GM19452 (cell line): ENCODE measurements around the gene DAAM2.

ENCODE experiments used
- ATAC-seq: cut with Tn5 transposase; IDR thresholded peaks from one replicate; pipeline ENCODE4 v1.9.1; 2021; ENCODE audit not compliant: unreplicated experiment

Gene DAAM2

DNA sequence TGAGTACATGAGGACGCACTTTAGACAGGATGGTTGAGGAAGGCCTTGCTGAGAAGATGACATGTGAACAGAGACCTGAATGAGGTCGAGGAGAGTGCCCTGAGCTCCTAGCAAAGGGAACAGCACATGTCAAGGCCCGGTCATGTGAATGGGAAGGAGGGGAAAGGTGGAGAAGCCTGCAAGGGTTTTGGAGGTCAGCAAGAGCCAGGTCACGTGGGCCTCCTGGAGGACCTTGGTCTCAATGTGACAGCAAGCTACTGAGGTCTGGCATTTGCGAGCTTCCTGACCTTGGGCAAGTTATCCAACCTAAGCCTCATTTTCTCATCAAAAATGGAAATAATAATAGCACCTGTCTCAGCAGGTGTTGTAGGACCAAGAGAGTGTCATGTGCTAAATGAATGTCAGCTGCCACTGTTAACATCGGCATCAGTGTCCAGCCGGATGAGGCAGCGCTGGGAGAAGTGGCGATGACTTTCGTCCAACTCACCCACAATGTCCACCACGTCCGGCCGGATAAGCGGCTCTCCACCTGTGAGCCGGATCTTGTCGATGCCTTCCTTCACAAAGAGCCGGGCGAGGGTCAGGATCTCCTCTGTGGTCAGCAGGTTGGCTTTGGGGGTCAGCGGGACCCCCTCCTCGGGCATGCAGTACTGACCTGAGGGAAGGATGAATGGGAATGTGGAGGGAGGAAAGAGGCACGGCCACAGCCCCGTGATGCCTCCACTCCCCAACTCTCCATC is 133.2 kb downstream of the DAAM2 start:
- no peak for ATAC-seq

DNA sequence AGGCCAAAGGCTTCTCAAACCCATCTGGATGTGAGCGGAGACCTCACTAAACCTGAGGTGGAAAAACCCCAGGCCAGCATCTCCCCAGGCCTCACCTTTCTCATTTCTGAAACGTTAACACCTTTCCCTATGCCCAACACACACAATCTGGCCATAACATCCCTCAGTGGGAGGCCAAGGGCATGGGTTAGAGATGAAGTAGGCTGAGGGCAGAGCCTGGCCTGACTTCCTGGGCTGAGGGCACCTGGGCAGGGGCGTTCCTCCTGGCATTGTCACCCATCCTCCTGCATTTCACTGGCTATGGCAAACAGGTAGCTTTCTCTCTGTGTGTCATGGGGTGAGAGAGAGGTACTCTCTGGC is 133.7 kb downstream of the DAAM2 start:
- no peak for ATAC-seq

DNA sequence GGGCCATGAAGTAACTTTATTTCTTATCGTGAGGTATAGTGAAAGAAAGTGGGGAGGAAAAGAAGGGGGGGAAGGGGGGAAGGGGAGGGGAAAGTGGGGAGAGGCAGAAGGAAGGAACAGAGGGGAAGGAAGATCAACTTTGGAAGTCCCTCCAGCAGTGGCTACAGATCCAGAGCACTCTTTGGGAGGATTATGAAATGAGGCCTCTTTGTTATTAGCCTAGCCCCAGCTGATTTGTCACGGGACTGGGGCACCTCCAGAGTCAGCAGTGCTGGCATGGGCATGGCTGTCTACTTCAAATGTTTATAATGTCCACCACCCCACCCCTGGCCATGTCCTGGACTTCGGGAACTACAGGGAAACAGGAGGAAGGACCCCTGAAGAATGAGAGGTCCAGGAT is 134.5 kb downstream of the DAAM2 start:
- ATAC-seq = no peak

DNA sequence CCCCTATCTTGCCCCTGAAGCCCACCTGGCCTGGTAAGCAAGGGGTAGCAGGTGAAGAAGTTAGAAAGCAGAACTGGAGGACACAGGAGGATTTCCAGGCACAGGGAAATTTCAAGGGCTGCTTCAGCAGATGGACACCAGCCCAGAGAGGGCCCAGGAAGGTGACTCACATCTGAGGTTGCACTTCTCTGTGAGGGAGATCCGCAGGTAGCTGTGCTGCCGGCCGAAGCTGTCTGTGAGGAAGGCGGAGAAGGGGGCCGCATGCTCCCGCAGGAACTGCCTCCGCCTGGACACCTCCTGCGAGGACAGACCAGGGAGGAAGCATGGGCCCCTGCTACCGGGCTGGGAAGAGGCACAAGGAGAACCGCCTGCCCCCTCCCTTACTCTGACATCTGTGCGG is 135.0 kb downstream of the DAAM2 start:
- no peak for ATAC-seq

DNA sequence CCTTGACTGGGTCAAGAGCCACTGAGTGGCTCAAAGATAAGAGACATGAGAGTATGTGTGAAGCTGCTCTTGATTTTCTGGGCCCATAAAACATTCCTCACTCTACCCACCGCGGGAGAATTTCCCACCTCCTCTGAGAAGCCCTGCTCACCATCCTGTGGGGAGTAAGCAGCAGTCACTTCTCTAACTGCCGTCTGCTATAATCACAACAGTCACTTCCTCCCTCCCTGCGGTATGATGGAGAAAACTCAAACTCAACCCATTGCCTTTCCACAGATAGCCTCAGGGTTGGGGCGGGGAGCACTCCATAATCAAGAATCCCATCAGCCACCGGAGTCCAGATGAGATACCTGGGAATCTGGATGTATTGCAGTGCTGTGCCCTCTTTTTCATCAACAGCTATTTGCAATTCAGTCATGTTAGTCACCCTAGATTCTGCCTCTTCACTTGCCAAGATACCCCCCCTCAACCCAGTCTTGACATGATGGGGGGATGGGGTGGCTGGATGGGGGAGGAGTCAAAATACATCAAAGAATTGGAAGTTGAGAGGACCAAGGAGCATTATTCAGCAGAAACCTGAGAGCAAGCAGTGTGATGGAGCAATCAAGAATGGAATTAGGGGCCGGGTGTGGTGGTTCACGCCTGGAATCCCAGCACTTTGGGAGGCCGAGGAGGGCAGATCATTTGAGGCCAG is 137.0 kb downstream of the DAAM2 start:
- ATAC-seq = no peak

DNA sequence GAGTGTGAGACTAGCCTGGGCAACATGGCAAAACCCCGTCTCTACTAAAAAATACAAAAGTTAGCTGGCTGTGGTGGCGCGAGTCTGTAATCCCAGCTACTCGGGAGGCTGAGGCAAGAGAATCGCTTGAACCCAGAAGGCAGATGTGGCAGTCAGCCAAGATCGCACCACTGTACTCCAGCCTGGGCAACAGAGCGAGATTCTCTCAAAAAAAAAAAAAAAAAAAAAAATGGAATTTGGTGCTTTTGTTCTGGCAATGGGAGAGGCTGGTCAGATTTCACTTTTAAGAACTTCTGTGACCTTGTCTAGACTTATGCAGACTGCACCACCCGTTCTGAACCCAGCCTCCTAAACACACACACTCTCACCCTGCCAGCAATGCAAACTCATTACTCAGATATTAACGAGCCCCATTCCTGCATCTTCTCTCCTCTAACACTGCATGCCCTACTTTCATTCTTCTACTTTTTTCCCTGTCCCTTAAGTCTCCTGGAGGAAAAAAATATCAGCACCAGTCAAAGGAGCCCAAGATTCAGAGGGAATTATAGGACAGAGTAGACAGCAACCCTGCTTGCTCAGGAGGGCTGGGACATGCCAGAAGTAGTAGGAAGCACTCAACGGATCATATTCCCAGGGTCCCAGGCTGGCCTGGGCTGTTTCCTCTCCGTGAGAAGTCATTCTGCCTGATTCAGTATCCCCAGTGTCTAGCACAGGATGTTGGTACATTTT is 137.7 kb downstream of the DAAM2 start:
- no peak for ATAC-seq

DNA sequence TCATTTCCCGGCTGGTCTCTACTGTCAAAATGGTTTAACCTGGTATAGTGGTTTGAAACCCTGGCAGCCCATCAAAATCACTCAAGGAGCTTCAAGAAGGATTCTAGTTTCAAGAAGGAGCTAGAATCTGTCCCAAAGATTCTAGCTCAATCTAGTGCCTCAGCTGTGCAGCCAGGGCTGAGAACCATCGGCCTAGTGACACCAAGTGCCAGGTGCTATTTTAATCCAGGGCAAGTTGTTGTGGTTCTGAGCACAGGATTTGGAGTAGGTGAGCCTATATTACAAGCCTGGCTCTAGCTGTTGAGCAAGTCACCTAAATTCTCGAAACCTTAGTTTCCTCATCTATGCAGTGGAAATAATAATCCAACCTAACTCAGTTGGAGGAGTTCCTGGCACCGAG is 138.4 kb downstream of the DAAM2 start:
- no peak for ATAC-seq

DNA sequence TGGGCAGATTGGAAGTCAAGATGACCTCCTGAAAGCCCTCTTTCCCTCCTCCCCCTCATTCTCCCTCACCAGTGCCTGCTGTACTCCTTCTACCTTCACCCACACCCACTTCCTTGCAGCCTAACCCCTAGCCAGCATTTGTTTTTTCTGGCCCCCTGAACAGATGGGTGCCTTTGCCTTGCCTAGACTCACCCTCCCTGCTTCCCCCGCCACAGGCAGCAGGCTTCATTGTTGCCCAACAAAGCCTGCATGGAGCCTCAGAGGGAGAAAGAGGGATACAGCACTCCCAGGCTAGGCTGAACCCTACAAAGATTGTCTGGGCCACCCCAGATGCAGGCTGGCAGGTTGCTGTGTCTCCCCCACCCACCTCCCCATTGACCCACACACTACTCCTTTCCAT is 139.4 kb downstream of the DAAM2 start:
- ATAC-seq = no peak

DNA sequence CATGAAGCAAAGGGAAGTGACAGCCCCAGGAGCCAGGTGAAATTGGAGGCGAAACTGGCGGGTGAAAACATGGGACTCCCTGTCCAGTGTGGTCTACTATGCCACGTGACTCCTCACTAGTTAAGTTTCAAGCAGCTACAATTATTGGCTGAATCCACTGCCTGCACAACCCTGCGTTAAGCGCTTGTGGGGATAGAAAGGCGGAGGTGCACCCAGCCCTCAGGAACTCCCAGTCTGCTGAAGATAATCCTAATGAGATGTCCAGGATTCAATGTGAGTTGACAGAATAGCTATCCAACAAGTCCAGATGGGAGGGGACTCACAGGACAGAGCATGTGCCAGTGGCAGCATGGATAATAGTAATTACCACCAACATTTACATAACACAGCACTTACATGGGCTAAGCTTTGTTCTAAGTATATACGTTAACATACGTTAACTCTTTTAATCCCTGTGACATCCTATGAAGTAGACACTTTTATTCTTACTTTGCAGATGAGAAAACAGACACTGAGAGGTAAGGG is 140.3 kb downstream of the DAAM2 start:
- no peak for ATAC-seq

DNA sequence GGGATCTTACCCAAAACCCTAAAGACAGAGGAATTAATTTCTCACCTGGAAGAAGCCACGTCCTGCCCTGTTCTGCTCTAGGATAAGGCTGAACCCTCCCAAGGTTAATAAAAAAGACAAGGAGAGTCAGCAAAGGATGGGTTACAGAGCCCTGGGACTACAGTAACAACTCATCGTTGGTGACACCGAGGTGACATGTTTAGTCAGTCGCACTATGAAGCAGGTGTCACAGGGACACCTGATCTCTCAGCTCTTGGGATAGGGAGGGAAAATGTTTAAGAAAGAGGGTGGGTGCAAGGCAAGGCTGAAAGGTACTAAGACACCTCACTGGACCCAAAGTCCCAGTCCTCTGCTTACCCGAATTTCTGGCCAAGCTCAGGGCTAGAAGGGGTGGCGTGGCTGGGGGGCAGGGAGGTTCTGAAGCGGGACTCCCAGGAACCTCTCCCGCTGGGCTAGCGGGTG is 141.5 kb downstream of the DAAM2 start:
- no peak for ATAC-seq

DNA sequence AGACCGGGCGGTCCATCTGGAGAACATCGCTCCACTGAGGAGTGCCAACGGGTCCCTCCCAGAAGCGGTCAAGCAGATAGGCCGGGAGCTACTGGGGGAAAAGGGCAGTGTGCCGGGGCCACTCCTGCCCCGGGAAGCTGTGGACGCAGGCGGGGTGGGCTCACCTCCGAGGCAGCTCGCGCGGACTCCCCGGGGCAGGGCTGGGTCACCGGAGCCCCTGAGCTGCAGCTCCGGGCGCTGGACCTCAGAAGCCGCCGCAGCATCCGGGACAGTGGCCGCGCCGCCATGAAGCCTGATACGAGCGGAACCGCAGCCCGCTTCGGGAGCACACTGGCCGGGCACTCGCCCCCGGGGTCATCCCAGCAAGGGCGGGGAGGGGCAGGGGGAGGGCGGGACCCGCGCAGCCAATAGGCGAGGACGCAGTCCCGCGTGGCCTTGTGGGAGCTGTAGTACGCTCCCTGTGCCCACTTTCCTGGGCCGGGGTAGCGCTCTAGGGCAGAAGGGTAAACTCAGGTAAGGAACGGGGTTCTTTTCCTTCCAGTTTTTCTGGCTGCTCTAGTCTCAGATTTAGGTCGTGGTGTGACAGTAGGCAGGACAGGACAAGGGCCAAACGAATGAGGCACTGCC is 142.1 kb downstream of the DAAM2 start, which contains the start of gene MOCS1:
Gene MOCS1 (minus strand): TSS at position 332 of the 627 bp plus-strand sequence. CDS start 45 bp downstream, at position 287.
- ATAC-seq = no peak

DNA sequence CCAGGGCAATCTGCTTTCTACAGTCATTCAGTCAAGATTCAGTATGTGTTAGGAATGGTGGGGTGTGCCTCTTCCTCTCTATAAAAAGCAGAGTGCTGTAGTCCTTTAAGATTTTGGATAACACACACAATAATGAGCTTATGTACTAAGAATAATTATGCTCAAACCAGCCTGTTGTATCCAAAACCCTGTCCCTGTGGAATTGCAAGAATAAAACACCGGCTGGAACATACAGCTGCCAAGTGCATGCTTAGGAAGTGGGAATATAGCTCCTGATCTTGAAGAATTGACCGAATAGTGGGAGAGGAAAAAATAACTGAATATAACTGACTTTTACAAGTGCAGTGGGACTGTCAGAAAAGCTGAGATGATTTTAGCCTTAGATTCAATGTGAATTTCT is 143.1 kb downstream of the DAAM2 start:
- no peak for ATAC-seq

DNA sequence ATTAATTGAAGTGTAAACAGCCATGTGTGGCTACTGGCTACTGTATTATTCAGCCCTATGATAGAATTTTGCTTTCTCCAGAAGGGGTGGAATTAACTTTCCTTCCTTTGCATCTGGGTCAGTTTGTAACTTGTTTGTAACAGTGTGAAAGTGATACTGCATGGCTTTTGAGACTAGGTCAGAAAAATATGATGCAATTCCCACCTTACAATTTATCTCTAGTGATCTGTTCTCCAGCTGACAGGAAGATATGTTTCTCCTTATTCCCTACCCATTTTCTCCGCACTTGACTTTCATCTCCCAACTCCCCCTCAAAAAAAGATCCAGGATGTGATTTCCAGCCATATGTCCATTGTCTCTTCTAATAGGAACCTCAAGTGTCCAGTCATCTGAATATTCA is 144.7 kb downstream of the DAAM2 start:
- no peak for ATAC-seq

DNA sequence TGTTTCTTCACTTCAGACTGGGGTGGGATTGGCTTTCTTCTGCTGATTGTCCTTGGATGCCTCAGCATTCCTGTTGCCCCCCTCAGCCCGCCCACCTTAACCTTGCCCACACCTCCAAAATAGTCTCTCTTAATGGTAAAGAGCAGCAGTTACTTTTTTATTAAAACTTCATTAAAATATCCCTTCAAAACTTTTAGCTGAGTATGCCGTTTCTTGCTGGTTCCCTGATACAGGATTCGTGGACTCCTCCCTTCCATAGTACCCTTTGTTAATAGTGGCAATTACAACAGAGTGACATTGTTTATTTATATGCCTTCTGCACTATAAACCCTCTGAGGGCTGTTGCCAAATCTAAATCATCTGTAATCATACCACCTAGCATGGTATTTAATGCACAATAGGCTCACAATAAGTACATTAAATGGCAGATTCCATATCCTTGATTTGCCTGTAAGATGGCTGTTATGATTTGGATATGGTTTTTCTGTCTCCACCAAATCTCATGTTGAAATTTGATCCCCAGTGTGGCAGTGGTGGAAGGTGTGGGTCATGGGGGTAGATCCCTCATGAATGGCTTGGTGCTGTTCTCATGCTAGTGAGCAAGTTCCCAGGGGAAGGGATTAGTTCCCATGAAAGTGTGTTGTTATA is 145.6 kb downstream of the DAAM2 start:
- ATAC-seq = no peak

DNA sequence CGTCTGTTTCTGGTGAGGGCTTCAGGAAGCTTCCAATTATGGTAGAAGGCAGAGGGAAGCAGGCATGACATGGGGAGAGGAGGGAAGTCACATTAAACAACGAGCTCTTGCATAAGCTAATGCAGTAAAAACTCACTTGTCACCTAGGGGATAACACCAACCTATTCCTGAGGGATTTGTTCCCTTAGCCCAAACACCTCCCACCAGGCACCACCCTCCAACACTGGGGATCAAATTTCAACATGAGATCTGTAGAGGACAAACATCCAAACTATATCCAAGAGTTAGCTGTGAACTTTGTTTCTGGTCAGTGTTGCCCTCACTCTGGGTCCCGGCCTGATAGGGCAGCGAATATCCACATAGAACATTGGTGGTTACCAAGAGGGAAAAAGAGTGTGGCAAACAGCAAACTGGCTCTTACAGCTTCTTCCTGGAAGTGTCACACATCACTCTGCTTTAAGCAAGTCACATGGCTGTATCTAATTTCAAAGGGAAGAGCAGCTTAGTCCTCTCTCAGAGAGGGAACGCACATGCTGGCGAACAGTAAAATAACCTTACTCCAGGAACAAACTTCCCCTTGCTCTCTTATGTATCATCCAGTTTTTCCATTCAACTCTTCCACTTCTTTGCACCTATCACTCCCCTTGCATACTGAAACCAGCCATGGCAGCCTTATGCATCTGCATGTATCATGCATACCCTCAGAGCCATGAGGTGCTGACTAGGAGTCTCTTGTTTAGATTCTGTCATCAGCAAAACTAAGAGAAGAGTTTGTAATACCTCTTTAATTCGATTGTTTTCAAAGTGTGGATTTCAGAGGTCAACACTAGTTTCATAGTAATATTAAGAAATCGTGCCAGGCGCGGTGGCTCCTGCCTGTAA is 146.8 kb downstream of the DAAM2 start:
- no peak for ATAC-seq

DNA sequence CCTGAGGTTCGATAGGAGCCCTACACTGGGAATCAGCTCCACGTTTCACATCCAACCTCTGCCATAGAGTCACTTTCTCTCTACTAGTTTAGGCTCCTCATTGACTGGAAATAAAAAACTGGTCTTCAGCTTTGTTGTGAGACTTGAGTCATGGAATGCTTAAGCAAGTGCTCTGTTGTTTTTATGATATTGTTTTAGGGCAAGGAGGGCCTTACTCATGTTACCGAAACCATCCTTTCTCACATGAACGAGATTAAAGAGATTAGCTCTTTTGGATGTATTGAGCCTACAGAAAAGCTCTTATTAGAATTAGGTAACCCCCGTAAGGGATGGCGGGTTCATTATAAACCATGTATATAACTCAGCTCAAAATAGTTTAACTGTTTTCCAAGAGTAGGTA is 149.0 kb downstream of the DAAM2 start:
- ATAC-seq = no peak

DNA sequence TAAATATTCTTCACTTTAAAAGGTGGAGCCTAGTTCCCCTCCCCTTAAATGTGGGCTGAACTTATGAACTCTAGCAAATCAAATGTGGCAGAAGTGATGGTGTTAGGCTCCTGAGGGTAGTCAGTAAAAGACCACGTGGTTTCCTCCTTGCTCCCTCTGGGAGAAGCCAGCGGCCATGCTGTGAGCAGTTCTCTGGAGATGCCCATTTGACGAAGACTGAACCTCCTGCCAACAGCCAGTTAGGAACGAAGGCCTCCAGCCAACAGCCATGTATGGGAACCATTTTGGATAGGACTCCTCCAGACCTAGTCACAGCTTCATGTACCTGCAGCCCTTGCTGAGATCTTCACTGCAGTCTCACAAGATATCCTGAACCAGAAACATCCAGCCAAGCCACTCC is 149.6 kb downstream of the DAAM2 start:
- ATAC-seq = no peak

DNA sequence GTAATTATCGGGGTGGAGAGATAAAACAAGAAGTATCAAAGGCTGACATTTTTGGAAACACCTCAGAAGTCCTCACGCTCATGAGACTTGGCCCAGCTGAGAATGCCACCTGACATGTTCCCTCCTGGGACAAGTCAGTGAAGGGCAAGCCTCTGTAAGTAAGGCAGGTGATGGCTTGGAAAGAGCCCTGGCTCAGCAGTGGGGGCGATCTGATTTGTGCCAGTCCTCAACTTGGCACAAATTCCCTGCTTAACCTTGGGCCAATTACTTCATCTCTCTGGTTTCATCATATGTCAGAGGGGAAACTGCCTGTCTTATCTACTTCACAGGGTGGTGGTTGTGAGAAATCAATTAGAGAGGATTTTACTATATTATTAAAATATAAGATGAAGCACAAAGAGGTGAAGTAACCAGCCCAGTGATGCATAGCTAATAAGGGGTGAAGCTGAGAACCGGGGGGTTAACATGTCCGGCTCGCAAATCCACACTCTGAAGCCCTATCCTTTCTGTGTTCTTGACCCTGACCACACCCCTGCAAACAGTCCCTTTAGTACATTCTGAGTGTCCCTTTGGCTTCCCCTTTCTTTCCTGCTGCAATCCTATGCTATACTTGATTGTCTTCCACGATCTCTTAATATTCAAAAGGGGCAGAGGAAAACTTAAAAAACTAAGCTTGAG is 150.9 kb downstream of the DAAM2 start:
- no peak for ATAC-seq

DNA sequence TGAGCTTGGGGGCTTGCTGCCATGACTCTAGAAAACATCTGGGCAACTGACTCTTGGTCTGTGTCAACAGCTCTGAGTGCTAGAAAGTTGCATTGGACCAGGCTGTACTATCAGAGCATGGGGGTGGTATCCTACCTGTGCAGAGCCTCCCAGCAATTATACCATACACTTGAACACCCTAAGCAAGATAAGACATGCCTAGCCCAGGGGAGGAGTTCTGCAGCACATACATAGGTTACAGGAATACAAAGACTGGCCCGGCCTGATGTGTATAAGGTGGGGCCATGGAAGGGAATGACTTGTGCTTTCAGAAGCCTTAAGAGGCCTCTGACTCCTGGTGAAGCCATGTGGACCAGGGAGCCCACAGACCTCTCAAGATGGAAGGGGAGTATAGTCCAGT is 153.4 kb downstream of the DAAM2 start:
- no peak for ATAC-seq
